Measurements from ENCODE around the gene YBX2. TPM values are rescaled to one million over a fixed set of nuclear protein-coding genes. Genes with fewer than 3 reads are reported as not detected.
A peak's percentile ranks its signal among the peaks of the same experiment; 100 is the strongest.
"Not testable (repeated sequence)": the region's sequence is repeated elsewhere in the genome, so short reads cannot be mapped to it uniquely, and the experiment has no call there.

The YBX2 gene
- total RNA-seq, 1 experiment from 2014 or later, result 54.9 TPM

DNA sequence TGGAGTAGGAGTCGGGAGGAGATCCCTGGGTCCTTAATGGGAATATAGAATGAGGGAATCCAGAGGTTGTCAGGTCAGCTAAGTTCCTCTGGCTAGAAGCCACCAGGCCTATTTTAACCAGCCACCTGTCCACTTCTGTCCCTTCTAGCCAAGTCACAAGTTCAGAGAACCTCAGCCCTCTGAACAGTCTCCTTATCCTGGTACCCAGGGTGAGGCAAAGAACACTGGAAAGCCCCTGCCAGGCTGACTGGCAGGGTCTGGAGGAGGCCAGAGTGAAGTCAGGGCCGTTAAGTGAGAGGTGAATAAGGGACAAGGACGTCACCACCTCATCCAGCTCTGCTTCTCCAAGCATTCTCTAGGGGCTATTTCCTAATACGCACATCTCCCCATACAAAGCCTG lies 45.6 kb downstream of the YBX2 start:
- intact Hi-C loops (cut with micrococcal nuclease; ENCODE audit: unreplicated experiment), result no loop called here
- no peaks in the 10 kb centered on the region for H3K27me3 ChIP-seq (ENCODE audit: control insufficient read depth, insufficient read depth, low read length)
- ChIA-PET CTCF (no interaction called here), POLR2A (no interaction called here)
- H3K27ac ChIP-seq (ENCODE audit: low read length), result peak overlapping the region; percentile 14; the same call in 1 of the 2 replicates
- no peaks in the 10 kb centered on the region for H3K9me3 ChIP-seq (ENCODE audit: control insufficient read depth, insufficient read depth, low read depth, low read length)
- H3K4me1 ChIP-seq (ENCODE audit: control insufficient read depth, insufficient read depth, low read length), result peaks cover 16% of the 10 kb centered on the region
- no TSS peak for BruUV-seq (replicated peaks)
- no peak for ATAC-seq
- in situ Hi-C loops (cut with HindIII; ENCODE audit: low pct_unique_long_range_greater_than_20kb, low sequenced_read_pairs), result no loop called here
- TF ChIP-seq, protein P1, sequence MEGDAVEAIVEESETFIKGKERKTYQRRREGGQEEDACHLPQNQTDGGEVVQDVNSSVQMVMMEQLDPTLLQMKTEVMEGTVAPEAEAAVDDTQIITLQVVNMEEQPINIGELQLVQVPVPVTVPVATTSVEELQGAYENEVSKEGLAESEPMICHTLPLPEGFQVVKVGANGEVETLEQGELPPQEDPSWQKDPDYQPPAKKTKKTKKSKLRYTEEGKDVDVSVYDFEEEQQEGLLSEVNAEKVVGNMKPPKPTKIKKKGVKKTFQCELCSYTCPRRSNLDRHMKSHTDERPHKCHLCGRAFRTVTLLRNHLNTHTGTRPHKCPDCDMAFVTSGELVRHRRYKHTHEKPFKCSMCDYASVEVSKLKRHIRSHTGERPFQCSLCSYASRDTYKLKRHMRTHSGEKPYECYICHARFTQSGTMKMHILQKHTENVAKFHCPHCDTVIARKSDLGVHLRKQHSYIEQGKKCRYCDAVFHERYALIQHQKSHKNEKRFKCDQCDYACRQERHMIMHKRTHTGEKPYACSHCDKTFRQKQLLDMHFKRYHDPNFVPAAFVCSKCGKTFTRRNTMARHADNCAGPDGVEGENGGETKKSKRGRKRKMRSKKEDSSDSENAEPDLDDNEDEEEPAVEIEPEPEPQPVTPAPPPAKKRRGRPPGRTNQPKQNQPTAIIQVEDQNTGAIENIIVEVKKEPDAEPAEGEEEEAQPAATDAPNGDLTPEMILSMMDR (IDR thresholded peaks at IDR 0.05), result no peak
- TF ChIP-seq POLR2AphosphoS5 (IDR thresholded peaks at IDR 0.05; ENCODE audit: low read depth, low read length), result no peak
- no peak for TF ChIP-seq SIN3A (IDR thresholded peaks at IDR 0.05; ENCODE audit: borderline replicate concordance, insufficient read depth, low read depth, low read length)
- no peak for TF ChIP-seq TCF7L2 (IDR thresholded peaks at IDR 0.05; ENCODE audit: low read depth, low read length)
- TF ChIP-seq, protein P2, sequence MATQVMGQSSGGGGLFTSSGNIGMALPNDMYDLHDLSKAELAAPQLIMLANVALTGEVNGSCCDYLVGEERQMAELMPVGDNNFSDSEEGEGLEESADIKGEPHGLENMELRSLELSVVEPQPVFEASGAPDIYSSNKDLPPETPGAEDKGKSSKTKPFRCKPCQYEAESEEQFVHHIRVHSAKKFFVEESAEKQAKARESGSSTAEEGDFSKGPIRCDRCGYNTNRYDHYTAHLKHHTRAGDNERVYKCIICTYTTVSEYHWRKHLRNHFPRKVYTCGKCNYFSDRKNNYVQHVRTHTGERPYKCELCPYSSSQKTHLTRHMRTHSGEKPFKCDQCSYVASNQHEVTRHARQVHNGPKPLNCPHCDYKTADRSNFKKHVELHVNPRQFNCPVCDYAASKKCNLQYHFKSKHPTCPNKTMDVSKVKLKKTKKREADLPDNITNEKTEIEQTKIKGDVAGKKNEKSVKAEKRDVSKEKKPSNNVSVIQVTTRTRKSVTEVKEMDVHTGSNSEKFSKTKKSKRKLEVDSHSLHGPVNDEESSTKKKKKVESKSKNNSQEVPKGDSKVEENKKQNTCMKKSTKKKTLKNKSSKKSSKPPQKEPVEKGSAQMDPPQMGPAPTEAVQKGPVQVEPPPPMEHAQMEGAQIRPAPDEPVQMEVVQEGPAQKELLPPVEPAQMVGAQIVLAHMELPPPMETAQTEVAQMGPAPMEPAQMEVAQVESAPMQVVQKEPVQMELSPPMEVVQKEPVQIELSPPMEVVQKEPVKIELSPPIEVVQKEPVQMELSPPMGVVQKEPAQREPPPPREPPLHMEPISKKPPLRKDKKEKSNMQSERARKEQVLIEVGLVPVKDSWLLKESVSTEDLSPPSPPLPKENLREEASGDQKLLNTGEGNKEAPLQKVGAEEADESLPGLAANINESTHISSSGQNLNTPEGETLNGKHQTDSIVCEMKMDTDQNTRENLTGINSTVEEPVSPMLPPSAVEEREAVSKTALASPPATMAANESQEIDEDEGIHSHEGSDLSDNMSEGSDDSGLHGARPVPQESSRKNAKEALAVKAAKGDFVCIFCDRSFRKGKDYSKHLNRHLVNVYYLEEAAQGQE (IDR thresholded peaks at IDR 0.05; ENCODE audit: insufficient read depth in 1 of 2, low read depth in 2 of 2, low read length in 1 of 2), result no peak
- H3K4me3 ChIP-seq (ENCODE audit: low read depth in 2 of 2, low read length in 2 of 2), result peak overlapping the region in 1 of 2 experiments; percentile 18; a peak in 1 of 4 replicates
- no peak for DNase-seq (ENCODE audit: low read depth, low spot score)
- H3K36me3 ChIP-seq (ENCODE audit: control insufficient read depth, insufficient read depth, low read length), result peaks cover 5% of the 10 kb centered on the region

DNA sequence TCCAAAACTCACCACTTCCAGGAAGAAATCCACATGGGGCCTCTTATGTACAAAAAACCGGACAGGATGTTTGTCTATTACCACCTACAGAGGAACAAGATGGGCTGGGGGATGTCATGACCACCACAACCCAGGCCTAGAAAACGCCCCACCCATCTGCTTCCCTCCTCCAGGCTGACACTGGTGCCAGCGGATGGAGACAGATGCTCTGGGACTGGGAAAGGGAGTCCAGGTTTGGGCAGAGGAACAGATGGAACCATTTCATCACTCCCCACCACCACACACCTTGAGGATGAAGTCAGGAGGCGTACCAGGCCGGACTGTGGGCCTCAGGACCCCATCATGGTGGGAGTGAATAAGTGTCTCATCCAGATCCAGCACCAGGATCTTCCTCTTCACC lies 47.7 kb downstream of the YBX2 start:
- in situ Hi-C loops (cut with HindIII; ENCODE audit: low pct_unique_long_range_greater_than_20kb, low sequenced_read_pairs) (no loop called here), intact Hi-C loops (cut with micrococcal nuclease; ENCODE audit: unreplicated experiment) (no loop called here)
- Histone ChIP-seq H3K36me3 (ENCODE audit: control insufficient read depth, insufficient read depth, low read length) (peaks cover 5% of the 10 kb centered on the region), H3K27me3 (ENCODE audit: control insufficient read depth, insufficient read depth, low read length) (no peaks in the 10 kb centered on the region), H3K4me3 (ENCODE audit: low read depth in 2 of 2, low read length in 2 of 2) (no peak overlapping the region), H3K9me3 (ENCODE audit: control insufficient read depth, insufficient read depth, low read depth, low read length) (no peaks in the 10 kb centered on the region), H3K27ac (ENCODE audit: low read length) (no peak overlapping the region), H3K4me1 (ENCODE audit: control insufficient read depth, insufficient read depth, low read length) (peaks cover 12% of the 10 kb centered on the region)
- no peak for TF ChIP-seq TCF7L2 (IDR thresholded peaks at IDR 0.05; ENCODE audit: low read depth, low read length)
- TF ChIP-seq, protein P2 (IDR thresholded peaks at IDR 0.05; ENCODE audit: insufficient read depth in 1 of 2, low read depth in 2 of 2, low read length in 1 of 2), result no peak
- no peak for TF ChIP-seq POLR2AphosphoS5 (IDR thresholded peaks at IDR 0.05; ENCODE audit: low read depth, low read length)
- TF ChIP-seq, protein P1 (IDR thresholded peaks at IDR 0.05), result no peak
- TF ChIP-seq SIN3A (IDR thresholded peaks at IDR 0.05; ENCODE audit: borderline replicate concordance, insufficient read depth, low read depth, low read length), result no peak
- ChIA-PET CTCF (no interaction called here), POLR2A (no interaction called here)
- DNase-seq (ENCODE audit: low read depth, low spot score) (no peak), ATAC-seq (no peak)
- no TSS peak for BruUV-seq (replicated peaks)

DNA sequence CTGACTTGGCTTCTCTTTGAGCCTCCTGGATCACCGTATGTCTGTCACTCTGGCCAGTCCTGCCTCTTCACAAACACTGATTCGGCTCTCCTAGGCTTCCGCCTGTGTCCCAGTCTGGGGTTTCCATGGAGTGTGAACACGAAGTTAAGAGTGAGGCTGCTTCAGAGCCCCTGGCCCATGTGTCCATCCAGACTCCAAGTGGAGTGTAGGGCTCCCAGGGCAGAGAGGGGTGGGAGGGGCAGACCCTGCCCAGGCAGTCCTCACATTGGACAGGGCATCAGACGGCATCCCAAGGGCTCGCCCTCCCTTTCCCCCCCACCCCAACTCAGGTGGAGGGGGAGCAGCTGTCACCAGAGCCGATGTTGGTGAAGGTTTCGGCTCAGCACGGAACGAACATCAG lies 50.6 kb downstream of the YBX2 start:
- intact Hi-C loops (cut with micrococcal nuclease; ENCODE audit: unreplicated experiment); H3K36me3 ChIP-seq (ENCODE audit: control insufficient read depth, insufficient read depth, low read length); H3K27me3 ChIP-seq (ENCODE audit: control insufficient read depth, insufficient read depth, low read length); CTCF ChIA-PET; H3K9me3 ChIP-seq (ENCODE audit: control insufficient read depth, insufficient read depth, low read depth, low read length); H3K4me3 ChIP-seq (ENCODE audit: low read depth in 2 of 2, low read length in 2 of 2); H3K27ac ChIP-seq (ENCODE audit: low read length); DNase-seq (ENCODE audit: low read depth, low spot score); in situ Hi-C loops (cut with HindIII; ENCODE audit: low pct_unique_long_range_greater_than_20kb, low sequenced_read_pairs); ATAC-seq: not testable (repeated sequence)
- POLR2A ChIA-PET, result interaction anchor here (0.7 kb wide), 1 partner anchor 231 kb away, joined by 3 read pairs; the partner anchor contains the start of gene RNASEK
- TSS peak; percentile 68 for BruUV-seq (replicated peaks)
- peaks cover 16% of the 10 kb centered on the region for H3K4me1 ChIP-seq (ENCODE audit: control insufficient read depth, insufficient read depth, low read length)

All from Panc1 (cell line).